HG03175 (cell line): ENCODE results near the gene IL36B.

Source experiments
- ATAC-seq: cut with Tn5 transposase; IDR thresholded peaks from one replicate; pipeline ENCODE4 v1.9.1; 2021; ENCODE audit warnings: mild to moderate bottlenecking, moderate library complexity; ENCODE audit not compliant: unreplicated experiment

The IL36B gene

DNA sequence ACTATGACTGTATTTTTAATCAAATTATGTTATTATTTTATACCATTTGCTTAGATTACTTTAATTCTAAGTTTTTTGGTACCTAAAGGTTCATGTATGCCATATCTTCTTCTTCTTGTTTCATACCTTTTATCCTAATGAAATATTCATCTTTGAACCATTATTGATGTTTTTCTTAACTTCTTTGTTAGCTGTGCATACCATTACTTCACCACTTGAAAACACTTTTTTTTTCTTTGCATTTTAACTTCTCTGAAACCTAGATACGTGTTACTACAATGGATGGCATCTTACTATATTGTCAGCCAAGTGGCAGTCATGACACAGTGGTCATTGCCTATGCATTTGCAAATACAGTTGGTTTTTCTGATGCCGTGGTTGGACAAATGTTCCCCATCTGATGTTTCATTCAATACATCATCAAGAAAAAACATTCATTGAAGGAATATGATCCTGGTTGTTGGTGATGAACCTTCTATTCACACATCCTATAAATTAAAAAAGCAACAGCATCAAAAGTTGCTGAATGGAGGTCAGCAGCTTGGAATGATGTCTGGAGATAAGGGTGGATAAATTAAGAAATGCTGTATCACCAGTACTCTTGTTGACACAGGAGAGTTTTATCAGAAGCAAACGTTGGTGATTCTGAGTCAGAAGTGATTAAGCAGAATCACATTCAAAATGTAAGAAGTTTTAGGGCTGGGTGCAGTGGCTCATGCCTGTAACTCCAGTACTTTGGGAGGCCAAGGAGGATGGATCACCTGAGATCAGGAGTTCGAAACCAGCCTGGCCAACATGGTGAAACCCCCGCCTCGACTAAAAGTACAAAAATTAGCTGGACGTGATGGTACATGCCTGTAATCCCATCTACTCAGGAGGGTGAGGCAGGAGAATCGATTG lies 40.0 kb downstream of the IL36B start:
- ATAC-seq = no peak

DNA sequence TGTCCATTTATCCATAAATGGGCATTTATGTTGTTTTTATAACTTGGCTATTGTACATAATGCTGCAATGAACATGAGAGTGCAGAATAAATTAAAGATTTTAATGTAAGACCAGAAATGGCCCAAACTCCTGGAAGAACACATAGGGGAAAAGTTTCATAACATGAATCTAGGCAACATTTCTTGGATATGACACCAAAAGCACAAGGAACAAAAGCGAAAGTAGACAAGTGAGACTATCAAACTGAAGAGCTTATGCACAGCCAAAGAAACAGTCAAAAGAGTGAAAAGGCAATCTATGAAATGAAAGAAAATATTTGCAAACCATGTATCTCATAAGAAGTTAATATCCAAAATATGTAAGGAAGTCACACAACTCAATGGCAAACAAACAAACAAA lies 41.6 kb downstream of the IL36B start:
- no peak for ATAC-seq

- no peak for ATAC-seq
These were observed 42.6 kb downstream of the IL36B start for GRCh38 chr2:113010088-113010487.

- no peak for ATAC-seq
These were observed 43.0 kb downstream of the IL36B start for GRCh38 chr2:113009622-113010021.

- no peak for ATAC-seq
These were observed 45.4 kb downstream of the IL36B start for GRCh38 chr2:113007250-113007649.

- no peak for ATAC-seq
These were observed 47.6 kb downstream of the IL36B start, which contains the start of gene IL36A for GRCh38 chr2:113005030-113005509. Gene IL36A, plus strand, starts transcription at chr2:113005459. Its CDS starts 413 bp downstream, at chr2:113005872.

GRCh38 chr2:113002677-113003076 lies 50.0 kb downstream of the IL36B start:
- no peak for ATAC-seq

DNA sequence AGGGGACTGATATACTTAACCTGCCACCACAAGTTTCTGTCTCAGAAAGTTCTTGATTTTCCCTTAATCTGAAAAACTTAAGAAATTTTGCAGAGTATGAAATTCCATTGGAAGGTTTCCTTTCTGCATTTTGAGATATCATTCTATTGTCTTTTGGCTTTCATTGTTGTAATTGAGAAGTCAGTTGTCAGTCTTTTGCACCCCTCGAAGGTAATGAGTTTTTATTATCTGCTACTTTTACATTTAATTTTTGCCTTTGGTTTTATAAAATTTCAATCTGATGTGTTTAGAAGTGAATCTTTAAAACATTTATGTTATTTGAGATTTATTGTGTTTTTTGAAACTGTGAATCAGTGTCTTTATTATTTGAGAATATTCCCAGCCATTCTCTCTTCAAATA lies 52.2 kb downstream of the IL36B start:
- no peak for ATAC-seq

- no peak for ATAC-seq
These were observed 55.5 kb downstream of the IL36B start for GRCh38 chr2:112997151-112997550.

- no peak for ATAC-seq
These were observed 56.0 kb downstream of the IL36B start for GRCh38 chr2:112996635-112997034.

DNA sequence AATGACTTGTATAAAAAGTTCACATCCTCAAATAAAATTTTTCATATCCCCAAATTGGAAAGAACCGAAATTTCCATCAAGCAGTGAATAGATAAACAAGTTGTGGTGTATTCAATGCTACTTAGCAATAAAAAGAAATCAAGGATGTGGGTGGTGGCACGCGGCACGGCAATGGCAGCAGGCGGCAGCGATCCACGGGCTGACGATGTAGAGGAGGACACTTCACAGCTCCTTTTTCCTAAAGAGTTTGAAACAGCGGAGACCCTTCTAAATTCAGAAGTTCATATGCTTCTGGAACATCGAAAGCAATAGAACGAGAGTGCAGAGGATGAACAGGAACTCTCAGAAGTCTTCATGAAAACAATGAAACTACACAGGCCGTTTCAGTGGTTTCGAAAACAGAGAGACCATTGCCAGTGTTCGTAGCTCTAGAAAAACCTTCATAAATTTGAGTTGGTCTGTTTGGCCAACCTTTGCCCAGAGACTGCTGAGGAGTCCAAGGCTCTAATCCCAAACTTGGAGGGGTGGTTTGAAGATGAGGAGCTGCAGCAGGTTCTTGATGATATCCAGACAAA lies 57.2 kb downstream of the IL36B start:
- no peak for ATAC-seq

- no peak for ATAC-seq
These were observed 58.0 kb downstream of the IL36B start for GRCh38 chr2:112994648-112995047.

DNA sequence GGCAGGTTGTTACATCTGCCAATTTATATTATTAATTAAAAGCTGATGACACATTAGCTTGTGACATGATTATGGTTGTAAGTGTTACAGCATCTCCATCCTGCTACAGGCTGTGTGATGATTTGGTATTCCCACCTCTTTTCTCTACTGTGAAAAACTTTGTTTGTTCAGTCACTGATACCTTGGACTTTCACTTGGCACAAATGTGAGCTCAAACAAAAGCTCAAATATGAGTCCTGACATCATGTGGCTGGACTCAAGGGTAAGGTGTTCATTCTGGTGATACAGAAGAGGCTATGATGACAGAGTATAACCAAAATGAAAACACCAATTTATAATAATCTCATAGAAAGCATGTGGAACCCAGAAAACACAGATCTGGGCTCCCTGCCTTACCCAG lies 58.8 kb downstream of the IL36B start:
- ATAC-seq = no peak

DNA sequence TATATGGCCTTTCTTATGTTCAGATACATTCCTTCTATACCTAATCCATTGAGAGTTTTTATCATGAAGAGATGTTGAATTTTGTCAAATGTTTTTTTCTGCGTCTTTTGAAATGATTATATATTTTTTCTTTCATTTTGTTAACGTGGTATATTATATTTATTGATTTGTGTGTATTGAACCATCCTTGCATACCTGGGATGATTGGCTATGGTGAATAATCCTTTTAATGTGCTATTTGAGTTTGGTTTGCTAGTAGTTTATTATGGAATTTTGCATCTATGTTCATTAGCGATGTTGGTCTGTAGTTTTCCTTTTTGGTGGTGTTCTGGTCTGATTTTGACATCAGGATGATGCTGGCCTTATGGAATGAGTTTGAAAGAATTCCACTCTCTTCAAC lies 63.1 kb downstream of the IL36B start:
- no peak for ATAC-seq

DNA sequence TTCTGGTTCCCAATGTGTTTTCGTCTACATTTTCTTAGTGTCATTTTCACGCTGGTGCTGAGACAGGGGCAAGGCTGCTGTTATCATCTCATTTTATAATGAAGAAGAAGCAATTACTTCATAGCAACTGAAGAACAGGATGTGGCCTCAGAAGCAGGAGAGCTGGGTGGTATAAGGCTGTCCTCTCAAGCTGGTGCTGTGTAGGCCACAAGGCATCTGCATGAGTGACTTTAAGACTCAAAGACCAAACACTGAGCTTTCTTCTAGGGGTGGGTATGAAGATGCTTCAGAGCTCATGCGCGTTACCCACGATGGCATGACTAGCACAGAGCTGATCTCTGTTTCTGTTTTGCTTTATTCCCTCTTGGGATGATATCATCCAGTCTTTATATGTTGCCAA lies 67.6 kb downstream of the IL36B start:
- no peak for ATAC-seq

DNA sequence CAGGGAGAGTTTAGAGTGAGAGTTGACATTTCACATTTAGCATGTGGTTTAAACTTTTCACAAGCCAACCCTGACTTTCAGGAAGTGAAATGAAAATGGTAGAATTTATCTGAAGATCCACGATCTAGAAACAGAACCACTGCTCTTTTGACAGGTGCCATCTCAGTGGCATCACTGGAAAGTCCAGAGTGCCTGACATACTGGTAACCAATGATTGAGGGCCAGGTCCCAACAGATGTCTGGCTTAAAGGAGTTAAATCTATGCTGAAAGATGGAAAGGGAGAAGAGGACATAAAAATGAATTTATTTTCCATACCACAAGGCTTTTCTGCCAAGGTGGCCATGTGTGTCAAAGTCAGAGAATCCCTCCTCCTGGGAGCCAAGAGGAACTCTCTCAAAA lies 72.1 kb downstream of the IL36B start:
- no peak for ATAC-seq

DNA sequence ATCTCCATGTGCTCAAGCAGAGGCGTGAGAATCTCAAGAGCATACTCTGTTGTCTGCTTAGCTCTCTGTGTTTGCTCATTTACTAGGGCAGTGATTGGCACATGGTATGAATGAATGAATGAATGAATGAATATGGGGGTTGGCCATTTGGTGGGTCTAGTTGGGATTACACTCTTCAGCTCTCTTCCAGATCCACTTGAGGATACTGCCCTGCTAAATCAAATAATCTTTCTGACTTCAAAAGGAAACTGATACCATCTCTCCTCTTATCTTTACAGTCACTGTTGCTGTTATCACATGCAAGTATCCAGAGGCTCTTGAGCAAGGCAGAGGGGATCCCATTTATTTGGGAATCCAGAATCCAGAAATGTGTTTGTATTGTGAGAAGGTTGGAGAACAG lies 72.9 kb downstream of the IL36B start:
- no peak for ATAC-seq

- ATAC-seq = no peak
These were observed 75.1 kb downstream of the IL36B start, which contains the start of gene IL36G for GRCh38 chr2:112977559-112978056. Gene IL36G, plus strand, starts transcription at chr2:112978006. Its CDS starts 633 bp downstream, at chr2:112978639.
